Activated gamma-delta T cell treated with Interleukin-2 at 50 U/mL for 16 hours (primary cell): ENCODE results near the gene OSBPL10.
"Not testable (repeated sequence)": the region's sequence is repeated elsewhere in the genome, so short reads cannot be mapped to it uniquely, and the experiment has no call there.

ENCODE experiments used
- DNase-seq: peaks from one replicate; pipeline ENCODE4 v3.0.0-alpha.2; 2020

Gene OSBPL10

GRCh38 chr3:31695280-31696008, 285.6 kb downstream of the OSBPL10 start:
- DNase-seq: peak; percentile 21

GRCh38 chr3:31693346-31693745, 287.7 kb downstream of the OSBPL10 start:
- no peak for DNase-seq

GRCh38 chr3:31692751-31693150, 288.3 kb downstream of the OSBPL10 start:
- no peak for DNase-seq

GRCh38 chr3:31690771-31691170, 290.3 kb downstream of the OSBPL10 start:
- no peak for DNase-seq

GRCh38 chr3:31689523-31689922, 291.5 kb downstream of the OSBPL10 start:
- DNase-seq: not testable (repeated sequence)

GRCh38 chr3:31688984-31689383, 292.1 kb downstream of the OSBPL10 start:
- no peak for DNase-seq

- no peak for DNase-seq
Measured at GRCh38 chr3:31687020-31687802, 293.9 kb downstream of the OSBPL10 start.

GRCh38 chr3:31680072-31680870, 300.8 kb downstream of the OSBPL10 start:
- no peak for DNase-seq

GRCh38 chr3:31676556-31676955, 304.5 kb downstream of the OSBPL10 start:
- DNase-seq: no peak

GRCh38 chr3:31673950-31674349, 307.1 kb downstream of the OSBPL10 start:
- no peak for DNase-seq

- DNase-seq: no peak
Measured at GRCh38 chr3:31671976-31672375, 309.1 kb downstream of the OSBPL10 start.

- no peak for DNase-seq
Measured at GRCh38 chr3:31671451-31671850, 309.6 kb downstream of the OSBPL10 start.

- DNase-seq: no peak
Measured at GRCh38 chr3:31670722-31671121, 310.3 kb downstream of the OSBPL10 start.

- no peak for DNase-seq
Measured at GRCh38 chr3:31670136-31670535, 310.9 kb downstream of the OSBPL10 start.

GRCh38 chr3:31668242-31668641, 312.8 kb downstream of the OSBPL10 start:
- DNase-seq: no peak

- no peak for DNase-seq
Measured at GRCh38 chr3:31667582-31667981, 313.5 kb downstream of the OSBPL10 start.

GRCh38 chr3:31664031-31664430, 317.0 kb downstream of the OSBPL10 start:
- DNase-seq: no peak

GRCh38 chr3:31661993-31662670, 318.9 kb downstream of the OSBPL10 start:
- no peak for DNase-seq

- no peak for DNase-seq
Measured at GRCh38 chr3:31661286-31661685, 319.8 kb downstream of the OSBPL10 start.

GRCh38 chr3:31659246-31659645, 321.8 kb downstream of the OSBPL10 start:
- no peak for DNase-seq

- DNase-seq: no peak
Measured at GRCh38 chr3:31654998-31655397, 326.1 kb downstream of the OSBPL10 start.

GRCh38 chr3:31653464-31653863, 327.6 kb downstream of the OSBPL10 start:
- no peak for DNase-seq

- no peak for DNase-seq
Measured at GRCh38 chr3:31652296-31652695, 328.8 kb downstream of the OSBPL10 start.
